Endothelial cell of umbilical vein (primary cell): Measurements from ENCODE around the gene PCARE. TPM values are rescaled to one million over a fixed set of nuclear protein-coding genes. Genes with fewer than 3 reads are reported as not detected.

Experiments
- BruUV-seq: library from RNA; stranded (reverse); fragments of 400-500 nt; replicated peaks from 2 replicates; lab custom pipeline; 2021; lab: Mats Ljungman, UMichigan
- CTCF ChIA-PET: fragments of 300-600, 350-600 bp; sonication (Branson Sonifier 250); formaldehyde crosslinking; loops from one replicate; lab custom pipeline; 2021; ENCODE audit warnings: antibody characterized with exemption, inconsistent platforms; lab: Charles Lee
- POLR2A ChIA-PET: fragments of 300-600, 350-600 bp; sonication (Branson Sonifier 250); formaldehyde crosslinking; loops from one replicate; lab custom pipeline; 2021; ENCODE audit warnings: antibody characterized with exemption, inconsistent platforms; lab: Charles Lee
- DNase-seq: peaks from one replicate; pipeline ENCODE4 v3.0.0-alpha.2; 2011; ENCODE audit warnings: low read depth, low spot score
- FAIRE-seq: peaks from 2 replicates; lab custom pipeline; 2011; peaks lifted over from hg19 to GRCh38; lab: Jason Lieb, UNC
- H2AFZ ChIP-seq: 2 replicates; pipeline ENCODE4 v1.6.0; 2012; ENCODE audit warnings: low read depth, low read length, control low read depth, inconsistent platforms
- H3K27ac ChIP-seq: 2 replicates; pipeline ENCODE4 v1.5.1; 2011; ENCODE audit warnings: low read depth, mild to moderate bottlenecking, control low read depth, low read length, moderate library complexity; ENCODE audit not compliant: insufficient read depth
- H3K27me3 ChIP-seq, 2 experiments: 2 replicates each; pipeline versions ENCODE4 v1.6.0 to v1.6.1; 2011; ENCODE audit warnings: low read length in 2 of 2, mixed read lengths in 1 of 2; ENCODE audit not compliant: control insufficient read depth in 2 of 2, insufficient read depth in 2 of 2
- H3K36me3 ChIP-seq, 2 experiments: 2 replicates in 1 of 2; 3 replicates in 1 of 2; pipeline ENCODE4 v1.5.1; 2011; ENCODE audit warnings: low read length in 2 of 2, mild to moderate bottlenecking in 1 of 2, moderate library complexity in 1 of 2; ENCODE audit not compliant: control insufficient read depth in 2 of 2, insufficient read depth in 2 of 2; ENCODE audit errors: extremely low read depth in 1 of 2
- H3K4me1 ChIP-seq: 3 replicates; pipeline ENCODE4 v1.5.1; 2011; ENCODE audit warnings: mild to moderate bottlenecking, low read length; ENCODE audit not compliant: control insufficient read depth, insufficient read depth; ENCODE audit errors: extremely low read depth
- H3K4me2 ChIP-seq: 2 replicates; pipeline ENCODE4 v1.6.1; 2011; ENCODE audit warnings: low read length, control low read depth, mixed read lengths; ENCODE audit not compliant: insufficient read depth
- H3K4me3 ChIP-seq, 3 experiments: fragments of 200-600 bp in 1 of 3; sonication (generic), shearing (Covaris generic) in 1 of 3; replicated peaks in 1 of 3; 2 replicates each; pipeline ENCODE4 v1.5.1; 2011 to 2016; ENCODE audit warnings: control low read depth in 3 of 3, low read length in 3 of 3, mild to moderate bottlenecking in 2 of 3, inconsistent platforms in 1 of 3, low read depth in 1 of 3, moderate library complexity in 1 of 3; ENCODE audit not compliant: insufficient read depth in 1 of 3
- H3K79me2 ChIP-seq: 2 replicates; pipeline ENCODE4 v1.6.0; 2012; ENCODE audit warnings: low read length, inconsistent platforms; ENCODE audit not compliant: control insufficient read depth, insufficient read depth
- H3K9ac ChIP-seq: replicated peaks from 2 replicates; pipeline ENCODE3; 2011; ENCODE audit warnings: low read length, control low read depth; ENCODE audit not compliant: insufficient read depth; ENCODE audit errors: extremely low read depth
- H3K9me1 ChIP-seq: replicated peaks from 3 replicates; pipeline ENCODE4 v1.6.0; 2011; ENCODE audit warnings: mild to moderate bottlenecking, low read length; ENCODE audit not compliant: control insufficient read depth, insufficient read depth; ENCODE audit errors: extremely low read depth
- H3K9me3 ChIP-seq: replicated peaks from 2 replicates; pipeline ENCODE4 v1.5.1; 2012; ENCODE audit warnings: low read length, inconsistent platforms; ENCODE audit not compliant: control insufficient read depth, insufficient read depth
- H4K20me1 ChIP-seq: replicated peaks from 2 replicates; pipeline ENCODE3; 2011; ENCODE audit warnings: mild to moderate bottlenecking, low read length; ENCODE audit not compliant: control insufficient read depth, insufficient read depth; ENCODE audit errors: extremely low read depth
- CTCF ChIP-seq, 2 donors: IDR thresholded peaks; 1 replicate in 1 of 2; 2 replicates in 1 of 2; pipeline ENCODE4 v1.5.1; 2011; ENCODE audit warnings: low read length in 2 of 2, mild to moderate bottlenecking in 2 of 2, moderate library complexity in 2 of 2, control low read depth in 1 of 2, inconsistent platforms in 1 of 2, low read depth in 1 of 2; ENCODE audit not compliant: insufficient read depth in 1 of 2; ENCODE audit errors: extremely low read depth in 1 of 2
- EZH2 ChIP-seq: IDR thresholded peaks from 2 replicates; pipeline ENCODE4 v1.6.1; 2012; ENCODE audit warnings: borderline replicate concordance, low read depth, mild to moderate bottlenecking, moderate library complexity, low read length, inconsistent platforms; ENCODE audit not compliant: severe bottlenecking
- FOS ChIP-seq: IDR thresholded peaks from 2 replicates; pipeline ENCODE4 v1.6.1; 2011; ENCODE audit warnings: mild to moderate bottlenecking, low read length, moderate library complexity, borderline replicate concordance; ENCODE audit not compliant: insufficient read depth
- GATA2 ChIP-seq: IDR thresholded peaks from 2 replicates; pipeline ENCODE4 v1.7.0; 2011; ENCODE audit warnings: low read depth, mild to moderate bottlenecking, moderate library complexity, mixed read lengths, low read length; ENCODE audit not compliant: insufficient read length, insufficient read depth
- JUN ChIP-seq: IDR thresholded peaks from 2 replicates; pipeline ENCODE4 v1.6.1; 2011; ENCODE audit warnings: borderline replicate concordance, low read depth; ENCODE audit not compliant: insufficient read length, insufficient read depth
- MAX ChIP-seq: IDR thresholded peaks from 2 replicates; pipeline ENCODE4 v1.6.1; 2011; ENCODE audit not compliant: insufficient read depth, insufficient read length
- MYC ChIP-seq: IDR thresholded peaks from one replicate; pipeline ENCODE4 v1.6.1; 2011; ENCODE audit warnings: mild to moderate bottlenecking, low read depth, low read length
- POLR2A ChIP-seq: IDR thresholded peaks from 2 replicates; pipeline ENCODE4 v1.6.1; 2012; ENCODE audit warnings: low read depth, mild to moderate bottlenecking, control low read depth, low read length
- POLR2AphosphoS5 ChIP-seq: IDR thresholded peaks from 2 replicates; pipeline ENCODE4 v1.6.1; 2012; ENCODE audit warnings: low read depth, mild to moderate bottlenecking, control low read depth, low read length, moderate library complexity; ENCODE audit not compliant: insufficient read depth
- dilution Hi-C: fragments of 300-500 bp; cut with MboI; formaldehyde crosslinking; loops from one replicate; pipeline ENCODE4 v1.15.0; 2019; ENCODE audit warnings: low sequenced_read_pairs; ENCODE audit not compliant: extremely low pct_ligation_motif_present
- intact Hi-C: fragments of 100-400 bp; cut with micrococcal nuclease; formaldehyde crosslinking; loops from one replicate; pipeline ENCODE4 v1.10.0; 2022
- polyA plus RNA-seq, 4 experiments: library from polyadenylated mRNA; depleted of rRNA in 3 of 4; stranded (reverse) in 3 of 4; unstranded in 1 of 4; fragments of >200 nt; gene quantifications; 2 replicates each; pipeline versions ENCODE4 v1.2.1 to v1.2.3, GENCODE V29; 2011 to 2012; ENCODE audit warnings: missing spikeins in 1 of 4
- total RNA-seq: library from RNA; stranded (reverse); gene quantifications from 2 replicates; pipeline ENCODE4 v1.2.3, GENCODE V29; 2021

PCARE gene
- total and polyA plus RNA-seq, 2 donors (not counting 3 experiments of a cell fraction or from before 2014, with no cell fraction given): not detected

GRCh38 chr2:29053670-29054400, 20.5 kb downstream of the PCARE start:
- dilution Hi-C loops: no loop called here

More at GRCh38 chr2:29053670-29054400, 20.5 kb downstream of the PCARE start:
- no peak for DNase-seq
- Histone ChIP-seq H3K79me2 (no peaks in the 10 kb centered on the region), H3K4me3 (no peak overlapping the region), H3K27me3 (no peaks in the 10 kb centered on the region), H3K27ac (no peak overlapping the region), H3K36me3 (no peaks in the 10 kb centered on the region), H3K9me3 (no peaks in the 10 kb centered on the region), H3K4me2 (no peak overlapping the region), H3K4me1 (no peaks in the 10 kb centered on the region), H4K20me1 (no peaks in the 10 kb centered on the region), H3K9me1 (no peaks in the 10 kb centered on the region), H3K9ac (no peak overlapping the region), H2AFZ (no peak overlapping the region)
- POLR2A ChIA-PET: no interaction called here
- no TSS peak for BruUV-seq
- TF ChIP-seq MYC (no peak), GATA2 (no peak), CTCF (IDR thresholded peaks at IDR 0.05; ENCODE audit: extremely low read depth in 1 of 2, insufficient read depth in 1 of 2, low read depth in 1 of 2, low read length in 2 of 2) (no peak), MAX (no peak), EZH2 (no peak), FOS (no peak), JUN (no peak), POLR2A (no peak), POLR2AphosphoS5 (no peak)
- no peak for FAIRE-seq
- CTCF ChIA-PET: interaction anchor here (1.2 to 1.6 kb wide), 2 partner anchors 9 to 23 kb away, joined by 3 read pairs; no protein-coding TSS in a partner anchor
- intact Hi-C loops: loop anchor here (5.0 kb wide), 1 partner anchor 143 kb away; no protein-coding TSS in a partner anchor
